Liver (tissue), 9 donors: ENCODE results near the gene STAM. TPM values are rescaled to one million over a fixed set of nuclear protein-coding genes. Genes with fewer than 3 reads are reported as not detected.

ENCODE experiments used
- DNase-seq: peaks from one replicate; pipeline ENCODE4 v3.0.0-alpha.2; 2017; ENCODE audit warnings: low spot score
- H3K27ac ChIP-seq, 2 donors: one replicate each; pipeline ENCODE4 v1.7.0; 2013; ENCODE audit warnings: inconsistent platforms in 2 of 2, low read length in 2 of 2, control low read depth in 1 of 2, low read depth in 1 of 2, mild to moderate bottlenecking in 1 of 2
- H3K27me3 ChIP-seq, 4 donors: one replicate each; pipeline versions ENCODE4 v1.6.1 to v1.7.0; 2013; ENCODE audit warnings: low read length in 3 of 4, inconsistent platforms in 1 of 4, mild to moderate bottlenecking in 1 of 4, moderate library complexity in 1 of 4; ENCODE audit not compliant: control insufficient read depth in 4 of 4, insufficient read depth in 4 of 4
- H3K36me3 ChIP-seq, 4 donors: one replicate each; pipeline versions ENCODE4 v1.6.1 to v1.7.0; 2013; ENCODE audit warnings: low read length in 3 of 4, mild to moderate bottlenecking in 3 of 4, low read depth in 1 of 4, moderate library complexity in 1 of 4; ENCODE audit not compliant: control insufficient read depth in 4 of 4, insufficient read depth in 3 of 4
- H3K4me1 ChIP-seq, 4 donors: one replicate each; pipeline versions ENCODE4 v1.6.1 to v1.7.0; 2013; ENCODE audit warnings: low read length in 3 of 4, mild to moderate bottlenecking in 3 of 4, moderate library complexity in 1 of 4; ENCODE audit not compliant: control insufficient read depth in 4 of 4, insufficient read depth in 4 of 4
- H3K4me3 ChIP-seq, 3 donors: one replicate each; pipeline versions ENCODE4 v1.6.1 to v1.7.0; 2013; ENCODE audit warnings: low read length in 3 of 3, control low read depth in 1 of 3, low read depth in 1 of 3, mild to moderate bottlenecking in 1 of 3
- H3K9ac ChIP-seq, 2 donors: one replicate each; pipeline ENCODE4 v1.7.0; 2013; ENCODE audit warnings: low read length in 2 of 2, mild to moderate bottlenecking in 2 of 2, moderate library complexity in 2 of 2, control low read depth in 1 of 2, low read depth in 1 of 2
- H3K9me3 ChIP-seq, 4 donors: one replicate each; pipeline versions ENCODE4 v1.6.1 to v1.7.0; 2013; ENCODE audit warnings: low read length in 3 of 4; ENCODE audit not compliant: control insufficient read depth in 4 of 4
- EGR1 ChIP-seq, 2 donors: IDR thresholded peaks; 2 replicates each; pipeline ENCODE4 v1.6.1; 2016 to 2018; ENCODE audit warnings: antibody characterized with exemption in 2 of 2, low read depth in 2 of 2
- FOXA1 ChIP-seq: IDR thresholded peaks from 2 replicates; pipeline ENCODE4 v1.6.1; 2016; ENCODE audit warnings: antibody characterized with exemption
- FOXA2 ChIP-seq: IDR thresholded peaks from 2 replicates; pipeline ENCODE4 v1.6.1; 2016; ENCODE audit warnings: antibody characterized with exemption
- GABPA ChIP-seq, 2 donors: IDR thresholded peaks in 1 of 2; conservative IDR thresholded peaks in 1 of 2; 2 replicates each; pipeline ENCODE4 v1.6.1; 2016; ENCODE audit warnings: antibody characterized with exemption in 2 of 2, mild to moderate bottlenecking in 1 of 2, moderate library complexity in 1 of 2
- JUND ChIP-seq, 2 donors: IDR thresholded peaks; 2 replicates each; pipeline ENCODE4 v1.6.1; 2016; ENCODE audit warnings: antibody characterized with exemption in 2 of 2
- NR2F2 ChIP-seq: IDR thresholded peaks from 2 replicates; pipeline ENCODE4 v1.6.1; 2016; ENCODE audit warnings: antibody characterized with exemption
- RAD21 ChIP-seq, 2 donors: IDR thresholded peaks; 2 replicates each; pipeline ENCODE4 v1.6.1; 2016; ENCODE audit warnings: antibody characterized with exemption in 2 of 2, mild to moderate bottlenecking in 2 of 2
- RXRA ChIP-seq, 2 donors: IDR thresholded peaks; 2 replicates each; pipeline ENCODE4 v1.6.1; 2017 to 2018; ENCODE audit warnings: antibody characterized with exemption in 2 of 2, mild to moderate bottlenecking in 1 of 2
- SP1 ChIP-seq: IDR thresholded peaks from 2 replicates; pipeline ENCODE4 v1.6.1; 2018; ENCODE audit warnings: antibody characterized with exemption, mild to moderate bottlenecking
- TAF1 ChIP-seq: conservative IDR thresholded peaks from 2 replicates; pipeline ENCODE4 v1.6.1; 2016; ENCODE audit warnings: antibody characterized with exemption, mild to moderate bottlenecking
- YY1 ChIP-seq: IDR thresholded peaks from 2 replicates; pipeline ENCODE4 v1.6.1; 2016; ENCODE audit warnings: antibody characterized with exemption, mild to moderate bottlenecking
- WGBS: extraction: QIAGEN DNeasy Blood & Tissue Kit; methylation state at CpG from one replicate; pipeline ENCODE4 v1.1.7; 2013; 5-methylcytosine and 5-hydroxymethylcytosine counted together
- polyA plus RNA-seq, 2 donors: library from polyadenylated mRNA; stranded (reverse) in 1 of 2; unstranded in 1 of 2; fragments of 200-250 nt in 1 of 2; fragments of >200 nt in 1 of 2; fragmentation: Nextera tagmentation in 1 of 2; extraction: Ambion mirVana in 1 of 2; gene quantifications; one replicate each; pipeline versions ENCODE4 v1.2.1 to v1.2.3, GENCODE V29; 2013 to 2015
- total RNA-seq, 2 donors: library from RNA; depleted of rRNA; stranded (reverse); fragments of >200 nt; gene quantifications; one replicate each; pipeline ENCODE4 v1.2.3, GENCODE V29; 2014
- TF ChIP-seq, protein P1 (sequence below): IDR thresholded peaks from 2 replicates; pipeline ENCODE4 v1.6.1; 2016; ENCODE audit warnings: antibody characterized with exemption
- TF ChIP-seq, protein P2 (sequence below): IDR thresholded peaks from 2 replicates; pipeline ENCODE4 v1.6.1; 2016; ENCODE audit warnings: antibody characterized with exemption
- TF ChIP-seq, protein P3 (sequence below): IDR thresholded peaks from 2 replicates; pipeline ENCODE4 v1.6.1; 2016; ENCODE audit warnings: antibody characterized with exemption, mild to moderate bottlenecking
- TF ChIP-seq, protein P4 (sequence below): fragments of 150-350 bp; IDR thresholded peaks from 2 replicates; pipeline ENCODE4 v1.5.1; 2017; ENCODE audit warnings: improper control_type of control experiment, low read depth, low read length; ENCODE audit not compliant: missing input control
- donor health status: healthy.
- donor health status: healthy.
- donor health status: healthy.
- donor health status: healthy.
- donor health status: healthy.

Gene STAM
- total and polyA plus RNA-seq, 4 donors, result 4.9 to 32.4 (median 6.7) TPM

DNA sequence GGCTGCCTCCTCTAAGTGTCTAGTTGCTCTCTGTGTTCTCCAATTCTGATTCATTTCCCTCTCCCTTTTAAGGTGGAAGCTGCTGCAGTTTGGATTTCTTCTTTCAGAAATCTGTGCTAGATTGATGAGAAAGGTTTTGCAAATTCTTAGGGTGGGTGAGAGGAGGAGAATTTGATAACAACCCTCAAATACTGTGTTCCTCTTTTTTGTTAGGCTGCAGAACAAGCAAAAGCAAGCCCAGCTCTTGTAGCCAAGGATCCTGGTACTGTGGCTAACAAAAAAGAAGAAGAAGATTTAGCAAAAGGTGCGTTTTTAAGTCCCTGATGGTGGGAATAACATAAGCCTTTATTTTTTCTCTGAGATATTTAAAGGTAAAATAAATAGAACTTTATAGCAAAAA, 49.1 kb downstream of the STAM start:
- DNase-seq, result no peak
- peaks cover 0 to 18% (median 4%) of the 10 kb centered on the region in 4 donors for H3K36me3 ChIP-seq

DNA sequence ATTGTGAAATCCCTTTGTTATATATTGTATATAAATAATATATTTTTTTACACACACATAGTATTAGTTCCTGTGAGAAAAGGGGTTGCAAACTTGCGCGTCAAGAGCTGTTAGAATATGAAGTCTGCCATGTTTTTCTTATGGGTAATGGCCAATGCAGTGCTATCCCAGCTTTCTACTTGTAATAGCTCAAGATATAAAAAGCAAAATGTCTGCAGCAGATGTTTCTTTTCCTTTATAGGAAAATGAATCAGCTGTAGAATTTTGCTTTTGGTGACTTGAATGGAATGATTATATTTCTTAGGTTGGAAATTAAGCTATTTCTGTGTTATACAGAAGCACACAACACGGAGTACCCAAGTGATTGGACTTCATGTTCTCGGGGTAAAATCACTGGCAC, 54.7 kb downstream of the STAM start:
- no peaks in the 10 kb centered on the region for H3K4me1 ChIP-seq
- no peaks in the 10 kb centered on the region for H3K27me3 ChIP-seq
- TF ChIP-seq, protein P1, sequence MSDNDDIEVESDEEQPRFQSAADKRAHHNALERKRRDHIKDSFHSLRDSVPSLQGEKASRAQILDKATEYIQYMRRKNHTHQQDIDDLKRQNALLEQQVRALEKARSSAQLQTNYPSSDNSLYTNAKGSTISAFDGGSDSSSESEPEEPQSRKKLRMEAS, result no peak
- no peak for TF ChIP-seq SP1
- TF ChIP-seq, protein P2, sequence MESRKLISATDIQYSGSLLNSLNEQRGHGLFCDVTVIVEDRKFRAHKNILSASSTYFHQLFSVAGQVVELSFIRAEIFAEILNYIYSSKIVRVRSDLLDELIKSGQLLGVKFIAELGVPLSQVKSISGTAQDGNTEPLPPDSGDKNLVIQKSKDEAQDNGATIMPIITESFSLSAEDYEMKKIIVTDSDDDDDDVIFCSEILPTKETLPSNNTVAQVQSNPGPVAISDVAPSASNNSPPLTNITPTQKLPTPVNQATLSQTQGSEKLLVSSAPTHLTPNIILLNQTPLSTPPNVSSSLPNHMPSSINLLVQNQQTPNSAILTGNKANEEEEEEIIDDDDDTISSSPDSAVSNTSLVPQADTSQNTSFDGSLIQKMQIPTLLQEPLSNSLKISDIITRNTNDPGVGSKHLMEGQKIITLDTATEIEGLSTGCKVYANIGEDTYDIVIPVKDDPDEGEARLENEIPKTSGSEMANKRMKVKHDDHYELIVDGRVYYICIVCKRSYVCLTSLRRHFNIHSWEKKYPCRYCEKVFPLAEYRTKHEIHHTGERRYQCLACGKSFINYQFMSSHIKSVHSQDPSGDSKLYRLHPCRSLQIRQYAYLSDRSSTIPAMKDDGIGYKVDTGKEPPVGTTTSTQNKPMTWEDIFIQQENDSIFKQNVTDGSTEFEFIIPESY, result no peak
- TF ChIP-seq JUND (IDR thresholded peaks at IDR 0.05), result no peak
- no peak for TF ChIP-seq TAF1
- no peak for TF ChIP-seq FOXA1
- no peak for TF ChIP-seq GABPA (IDR thresholded peaks at IDR 0.05 in 1 of 2, conservative IDR thresholded peaks at IDR 0.05 in 1 of 2)
- TF ChIP-seq FOXA2, result no peak
- no peak for TF ChIP-seq EGR1 (IDR thresholded peaks at IDR 0.05; ENCODE audit: low read depth in 2 of 2)
- TF ChIP-seq, protein P3, sequence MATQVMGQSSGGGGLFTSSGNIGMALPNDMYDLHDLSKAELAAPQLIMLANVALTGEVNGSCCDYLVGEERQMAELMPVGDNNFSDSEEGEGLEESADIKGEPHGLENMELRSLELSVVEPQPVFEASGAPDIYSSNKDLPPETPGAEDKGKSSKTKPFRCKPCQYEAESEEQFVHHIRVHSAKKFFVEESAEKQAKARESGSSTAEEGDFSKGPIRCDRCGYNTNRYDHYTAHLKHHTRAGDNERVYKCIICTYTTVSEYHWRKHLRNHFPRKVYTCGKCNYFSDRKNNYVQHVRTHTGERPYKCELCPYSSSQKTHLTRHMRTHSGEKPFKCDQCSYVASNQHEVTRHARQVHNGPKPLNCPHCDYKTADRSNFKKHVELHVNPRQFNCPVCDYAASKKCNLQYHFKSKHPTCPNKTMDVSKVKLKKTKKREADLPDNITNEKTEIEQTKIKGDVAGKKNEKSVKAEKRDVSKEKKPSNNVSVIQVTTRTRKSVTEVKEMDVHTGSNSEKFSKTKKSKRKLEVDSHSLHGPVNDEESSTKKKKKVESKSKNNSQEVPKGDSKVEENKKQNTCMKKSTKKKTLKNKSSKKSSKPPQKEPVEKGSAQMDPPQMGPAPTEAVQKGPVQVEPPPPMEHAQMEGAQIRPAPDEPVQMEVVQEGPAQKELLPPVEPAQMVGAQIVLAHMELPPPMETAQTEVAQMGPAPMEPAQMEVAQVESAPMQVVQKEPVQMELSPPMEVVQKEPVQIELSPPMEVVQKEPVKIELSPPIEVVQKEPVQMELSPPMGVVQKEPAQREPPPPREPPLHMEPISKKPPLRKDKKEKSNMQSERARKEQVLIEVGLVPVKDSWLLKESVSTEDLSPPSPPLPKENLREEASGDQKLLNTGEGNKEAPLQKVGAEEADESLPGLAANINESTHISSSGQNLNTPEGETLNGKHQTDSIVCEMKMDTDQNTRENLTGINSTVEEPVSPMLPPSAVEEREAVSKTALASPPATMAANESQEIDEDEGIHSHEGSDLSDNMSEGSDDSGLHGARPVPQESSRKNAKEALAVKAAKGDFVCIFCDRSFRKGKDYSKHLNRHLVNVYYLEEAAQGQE, result no peak
- TF ChIP-seq RAD21 (IDR thresholded peaks at IDR 0.05), result no peak
- TF ChIP-seq YY1, result no peak
- TF ChIP-seq NR2F2, result no peak
- no peak overlapping the region for H3K4me3 ChIP-seq
- no peak for DNase-seq
- no peak overlapping the region for H3K9ac ChIP-seq
- 98% methylated on average over 4 of the region's 4 CpGs for WGBS
- no peak overlapping the region for H3K27ac ChIP-seq
- no peaks in the 10 kb centered on the region for H3K9me3 ChIP-seq
- H3K36me3 ChIP-seq, result peaks cover 2 to 12% (median 4%) of the 10 kb centered on the region in 4 donors

More for the DNA sequence above, 49.1 kb downstream of the STAM start:
- Histone ChIP-seq H3K4me3 (no peak overlapping the region), H3K4me1 (no peaks in the 10 kb centered on the region), H3K9me3 (no peaks in the 10 kb centered on the region), H3K27ac (no peak overlapping the region), H3K27me3 (no peaks in the 10 kb centered on the region), H3K9ac (no peak overlapping the region)
- 86% methylated on average over 1 of the region's 1 CpG for WGBS
- TF ChIP-seq FOXA2 (no peak), RXRA (IDR thresholded peaks at IDR 0.05) (no peak), EGR1 (IDR thresholded peaks at IDR 0.05; ENCODE audit: low read depth in 2 of 2) (no peak), GABPA (IDR thresholded peaks at IDR 0.05 in 1 of 2, conservative IDR thresholded peaks at IDR 0.05 in 1 of 2) (no peak), NR2F2 (no peak)
- TF ChIP-seq, protein P4, sequence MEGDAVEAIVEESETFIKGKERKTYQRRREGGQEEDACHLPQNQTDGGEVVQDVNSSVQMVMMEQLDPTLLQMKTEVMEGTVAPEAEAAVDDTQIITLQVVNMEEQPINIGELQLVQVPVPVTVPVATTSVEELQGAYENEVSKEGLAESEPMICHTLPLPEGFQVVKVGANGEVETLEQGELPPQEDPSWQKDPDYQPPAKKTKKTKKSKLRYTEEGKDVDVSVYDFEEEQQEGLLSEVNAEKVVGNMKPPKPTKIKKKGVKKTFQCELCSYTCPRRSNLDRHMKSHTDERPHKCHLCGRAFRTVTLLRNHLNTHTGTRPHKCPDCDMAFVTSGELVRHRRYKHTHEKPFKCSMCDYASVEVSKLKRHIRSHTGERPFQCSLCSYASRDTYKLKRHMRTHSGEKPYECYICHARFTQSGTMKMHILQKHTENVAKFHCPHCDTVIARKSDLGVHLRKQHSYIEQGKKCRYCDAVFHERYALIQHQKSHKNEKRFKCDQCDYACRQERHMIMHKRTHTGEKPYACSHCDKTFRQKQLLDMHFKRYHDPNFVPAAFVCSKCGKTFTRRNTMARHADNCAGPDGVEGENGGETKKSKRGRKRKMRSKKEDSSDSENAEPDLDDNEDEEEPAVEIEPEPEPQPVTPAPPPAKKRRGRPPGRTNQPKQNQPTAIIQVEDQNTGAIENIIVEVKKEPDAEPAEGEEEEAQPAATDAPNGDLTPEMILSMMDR, result no peak
- TF ChIP-seq, protein P3, result no peak
